Measurements from ENCODE around the gene CKB.

CKB gene

DNA sequence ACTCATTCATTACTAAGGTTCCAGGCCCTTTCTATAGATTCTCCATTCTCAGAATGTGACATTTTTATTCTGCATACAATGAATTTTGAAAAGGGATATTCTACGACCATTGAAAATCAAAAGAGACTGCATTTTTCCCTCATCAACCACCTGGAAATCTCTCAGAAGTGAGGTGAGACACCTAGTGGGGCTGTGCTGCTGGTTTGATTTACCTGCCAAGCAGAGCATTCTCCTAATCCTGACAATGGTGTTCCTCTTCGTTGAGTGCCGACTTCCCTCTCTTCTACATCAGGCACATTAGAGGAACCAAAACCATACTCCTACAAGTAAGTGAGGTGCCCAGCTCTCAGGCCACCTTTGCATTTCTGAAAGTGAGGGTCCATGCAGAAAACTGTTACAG, 14.9 kb downstream of the CKB start:
- Histone ChIP-seq H3K27me3 (ENCODE audit: insufficient read depth, poor library complexity, severe bottlenecking) (no peaks in the 10 kb centered on the region), H3K27ac (replicated peaks) (no peak overlapping the region), H3K4me3 (replicated peaks; ENCODE audit: insufficient read depth, low read length) (no peak overlapping the region)
- DNase-seq (ENCODE audit: low read depth in 1 of 2, low spot score in 1 of 2): no peak
- TF ChIP-seq, protein P1, sequence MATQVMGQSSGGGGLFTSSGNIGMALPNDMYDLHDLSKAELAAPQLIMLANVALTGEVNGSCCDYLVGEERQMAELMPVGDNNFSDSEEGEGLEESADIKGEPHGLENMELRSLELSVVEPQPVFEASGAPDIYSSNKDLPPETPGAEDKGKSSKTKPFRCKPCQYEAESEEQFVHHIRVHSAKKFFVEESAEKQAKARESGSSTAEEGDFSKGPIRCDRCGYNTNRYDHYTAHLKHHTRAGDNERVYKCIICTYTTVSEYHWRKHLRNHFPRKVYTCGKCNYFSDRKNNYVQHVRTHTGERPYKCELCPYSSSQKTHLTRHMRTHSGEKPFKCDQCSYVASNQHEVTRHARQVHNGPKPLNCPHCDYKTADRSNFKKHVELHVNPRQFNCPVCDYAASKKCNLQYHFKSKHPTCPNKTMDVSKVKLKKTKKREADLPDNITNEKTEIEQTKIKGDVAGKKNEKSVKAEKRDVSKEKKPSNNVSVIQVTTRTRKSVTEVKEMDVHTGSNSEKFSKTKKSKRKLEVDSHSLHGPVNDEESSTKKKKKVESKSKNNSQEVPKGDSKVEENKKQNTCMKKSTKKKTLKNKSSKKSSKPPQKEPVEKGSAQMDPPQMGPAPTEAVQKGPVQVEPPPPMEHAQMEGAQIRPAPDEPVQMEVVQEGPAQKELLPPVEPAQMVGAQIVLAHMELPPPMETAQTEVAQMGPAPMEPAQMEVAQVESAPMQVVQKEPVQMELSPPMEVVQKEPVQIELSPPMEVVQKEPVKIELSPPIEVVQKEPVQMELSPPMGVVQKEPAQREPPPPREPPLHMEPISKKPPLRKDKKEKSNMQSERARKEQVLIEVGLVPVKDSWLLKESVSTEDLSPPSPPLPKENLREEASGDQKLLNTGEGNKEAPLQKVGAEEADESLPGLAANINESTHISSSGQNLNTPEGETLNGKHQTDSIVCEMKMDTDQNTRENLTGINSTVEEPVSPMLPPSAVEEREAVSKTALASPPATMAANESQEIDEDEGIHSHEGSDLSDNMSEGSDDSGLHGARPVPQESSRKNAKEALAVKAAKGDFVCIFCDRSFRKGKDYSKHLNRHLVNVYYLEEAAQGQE (IDR thresholded peaks at IDR 0.05; ENCODE audit: insufficient replicate concordance, low read depth): no peak
- TF ChIP-seq POLR2AphosphoS5 (IDR thresholded peaks at IDR 0.05; ENCODE audit: low read depth): no peak
- no peak for TF ChIP-seq GABPA (IDR thresholded peaks at IDR 0.05; ENCODE audit: low read depth)
- TF ChIP-seq, protein P2, sequence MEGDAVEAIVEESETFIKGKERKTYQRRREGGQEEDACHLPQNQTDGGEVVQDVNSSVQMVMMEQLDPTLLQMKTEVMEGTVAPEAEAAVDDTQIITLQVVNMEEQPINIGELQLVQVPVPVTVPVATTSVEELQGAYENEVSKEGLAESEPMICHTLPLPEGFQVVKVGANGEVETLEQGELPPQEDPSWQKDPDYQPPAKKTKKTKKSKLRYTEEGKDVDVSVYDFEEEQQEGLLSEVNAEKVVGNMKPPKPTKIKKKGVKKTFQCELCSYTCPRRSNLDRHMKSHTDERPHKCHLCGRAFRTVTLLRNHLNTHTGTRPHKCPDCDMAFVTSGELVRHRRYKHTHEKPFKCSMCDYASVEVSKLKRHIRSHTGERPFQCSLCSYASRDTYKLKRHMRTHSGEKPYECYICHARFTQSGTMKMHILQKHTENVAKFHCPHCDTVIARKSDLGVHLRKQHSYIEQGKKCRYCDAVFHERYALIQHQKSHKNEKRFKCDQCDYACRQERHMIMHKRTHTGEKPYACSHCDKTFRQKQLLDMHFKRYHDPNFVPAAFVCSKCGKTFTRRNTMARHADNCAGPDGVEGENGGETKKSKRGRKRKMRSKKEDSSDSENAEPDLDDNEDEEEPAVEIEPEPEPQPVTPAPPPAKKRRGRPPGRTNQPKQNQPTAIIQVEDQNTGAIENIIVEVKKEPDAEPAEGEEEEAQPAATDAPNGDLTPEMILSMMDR (IDR thresholded peaks at IDR 0.05; ENCODE audit: insufficient read depth, low read length): no peak
- no peak for TF ChIP-seq SPI1 (IDR thresholded peaks at IDR 0.05; ENCODE audit: borderline replicate concordance, low read depth)

DNA sequence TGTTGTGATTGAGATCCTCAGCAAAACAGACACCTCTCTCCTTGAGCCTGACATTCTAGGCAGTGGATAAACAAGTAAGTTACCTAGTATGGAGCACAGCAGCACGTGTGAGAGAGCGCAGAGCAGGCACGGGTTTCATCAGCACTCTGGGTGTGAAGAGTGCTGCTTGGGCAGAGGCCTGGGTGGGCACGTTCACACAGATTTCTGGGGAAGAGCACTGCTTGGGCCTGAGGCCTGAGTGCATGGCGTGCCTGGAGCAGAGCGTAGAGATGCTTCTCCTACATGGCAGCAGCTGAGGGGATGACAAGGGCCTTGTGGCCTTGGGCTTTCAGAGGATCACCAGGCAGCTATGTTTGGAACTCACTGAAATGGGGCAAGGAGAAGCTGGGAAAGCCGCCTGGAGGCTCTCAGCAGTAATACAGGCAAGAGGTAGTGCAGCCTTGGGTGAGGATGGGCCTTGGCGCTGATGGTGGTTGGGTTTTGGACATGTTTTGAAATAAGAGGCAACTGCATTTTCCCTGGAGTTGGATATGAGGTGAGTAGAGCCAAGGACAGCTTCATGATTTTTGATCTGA, 17.6 kb downstream of the CKB start:
- Histone ChIP-seq H3K27ac (replicated peaks) (no peak overlapping the region), H3K27me3 (ENCODE audit: insufficient read depth, poor library complexity, severe bottlenecking) (no peaks in the 10 kb centered on the region), H3K4me3 (replicated peaks; ENCODE audit: insufficient read depth, low read length) (no peak overlapping the region)
- no peak for DNase-seq (ENCODE audit: low read depth in 1 of 2, low spot score in 1 of 2)
- TF ChIP-seq SPI1 (IDR thresholded peaks at IDR 0.05; ENCODE audit: borderline replicate concordance, low read depth) (no peak), GABPA (IDR thresholded peaks at IDR 0.05; ENCODE audit: low read depth) (no peak), POLR2AphosphoS5 (IDR thresholded peaks at IDR 0.05; ENCODE audit: low read depth) (no peak)
- TF ChIP-seq, protein P1 (IDR thresholded peaks at IDR 0.05; ENCODE audit: insufficient replicate concordance, low read depth): no peak
- TF ChIP-seq, protein P2 (IDR thresholded peaks at IDR 0.05; ENCODE audit: insufficient read depth, low read length): no peak

DNA sequence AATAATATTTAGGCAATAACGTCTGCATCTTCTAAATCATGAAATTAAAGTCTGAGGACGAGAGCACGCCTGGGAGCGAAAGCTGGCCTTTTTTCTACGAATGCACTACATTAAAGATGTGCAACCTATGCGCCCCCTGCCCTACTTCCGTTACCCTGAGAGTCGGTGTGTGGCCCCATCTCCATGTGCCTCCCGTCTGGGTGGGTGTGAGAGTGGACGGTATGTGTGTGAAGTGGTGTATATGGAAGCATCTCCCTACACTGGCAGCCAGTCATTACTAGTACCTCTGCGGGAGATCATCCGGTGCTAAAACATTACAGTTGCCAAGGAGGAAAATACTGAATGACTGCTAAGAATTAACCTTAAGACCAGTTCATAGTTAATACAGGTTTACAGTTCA, 19.3 kb downstream of the CKB start:
- H3K4me3 ChIP-seq (replicated peaks; ENCODE audit: insufficient read depth, low read length): no peak overlapping the region
- DNase-seq (ENCODE audit: low read depth in 1 of 2, low spot score in 1 of 2): no peak
- TF ChIP-seq, protein P2 (IDR thresholded peaks at IDR 0.05; ENCODE audit: insufficient read depth, low read length): no peak
- TF ChIP-seq, protein P1 (IDR thresholded peaks at IDR 0.05; ENCODE audit: insufficient replicate concordance, low read depth): no peak

More for the DNA sequence above, 19.3 kb downstream of the CKB start:
- Histone ChIP-seq H3K27ac (replicated peaks) (no peak overlapping the region), H3K27me3 (ENCODE audit: insufficient read depth, poor library complexity, severe bottlenecking) (no peaks in the 10 kb centered on the region)
